Esophagus squamous epithelium (tissue), 5 donors: ENCODE data around the gene AQP12B. TPM values are rescaled to one million over a fixed set of nuclear protein-coding genes. Genes with fewer than 3 reads are reported as not detected.

Source experiments
- DNase-seq: peaks from one replicate; lab custom pipeline; 2025; lab: John Stamatoyannopoulos, UW
- H3K27ac ChIP-seq, 4 donors: fragments of 200-600 bp; sonication (generic); one replicate each; pipeline ENCODE4 v1.5.1; 2016 to 2019; ENCODE audit warnings: mild to moderate bottlenecking in 1 of 4
- H3K27me3 ChIP-seq, 4 donors: fragments of 200-600 bp; sonication (generic); 1 replicate in 3 of 4; 2 replicates in 1 of 4; pipeline versions ENCODE4 v1.5.1 to v1.6.0; 2017 to 2021; ENCODE audit warnings: antibody characterized with exemption in 1 of 4
- H3K36me3 ChIP-seq, 3 donors: fragments of 200-600 bp; sonication (generic); one replicate each; pipeline ENCODE4 v1.5.1; 2016 to 2019
- H3K4me1 ChIP-seq, 3 donors: fragments of 200-600 bp; sonication (generic); one replicate each; pipeline ENCODE4 v1.5.1; 2017 to 2019
- H3K4me3 ChIP-seq, 4 donors: fragments of 200-600 bp; sonication (generic); 1 replicate in 3 of 4; 2 replicates in 1 of 4; pipeline ENCODE4 v1.5.1; 2016 to 2019; ENCODE audit warnings: mild to moderate bottlenecking in 2 of 4, moderate library complexity in 1 of 4
- H3K9me3 ChIP-seq, 3 donors: fragments of 200-600 bp; sonication (generic); one replicate each; pipeline ENCODE4 v1.5.1; 2016 to 2019
- POLR2A ChIP-seq, 4 donors: fragments of 450-650 bp; IDR thresholded peaks; one replicate each; pipeline ENCODE4 v1.6.1; 2017; ENCODE audit warnings: antibody characterized with exemption in 4 of 4, mild to moderate bottlenecking in 4 of 4, moderate library complexity in 3 of 4
- WGBS, 2 donors: methylation state at CpG; one replicate each; pipeline ENCODE4 v1.1.5; 2018; 5-methylcytosine and 5-hydroxymethylcytosine counted together
- intact Hi-C: fragments of 100-400 bp; cut with DNase I; formaldehyde crosslinking; loops from one replicate; pipeline ENCODE4 v1.15.0; 2022
- total RNA-seq, 4 donors: library from RNA; depleted of rRNA; stranded (reverse); fragments of >200 nt; gene quantifications; one replicate each; pipeline ENCODE4 v1.1.0, GENCODE V29; 2016
- TF ChIP-seq, protein P1 (sequence below), 6 experiments: fragments of 450-650 bp in 4 of 6; fragments of 200-600 bp in 2 of 6; sonication (generic) in 2 of 6; IDR thresholded peaks; one replicate each; pipeline ENCODE4 v1.5.1; 2016 to 2019; ENCODE audit warnings: antibody characterized with exemption in 6 of 6, mild to moderate bottlenecking in 4 of 6, moderate library complexity in 4 of 6
- donor health status: DM: yes; HTN: yes; CAD: no.

Gene AQP12B
- total RNA-seq, 4 donors from 2014 or later: not detected

DNA sequence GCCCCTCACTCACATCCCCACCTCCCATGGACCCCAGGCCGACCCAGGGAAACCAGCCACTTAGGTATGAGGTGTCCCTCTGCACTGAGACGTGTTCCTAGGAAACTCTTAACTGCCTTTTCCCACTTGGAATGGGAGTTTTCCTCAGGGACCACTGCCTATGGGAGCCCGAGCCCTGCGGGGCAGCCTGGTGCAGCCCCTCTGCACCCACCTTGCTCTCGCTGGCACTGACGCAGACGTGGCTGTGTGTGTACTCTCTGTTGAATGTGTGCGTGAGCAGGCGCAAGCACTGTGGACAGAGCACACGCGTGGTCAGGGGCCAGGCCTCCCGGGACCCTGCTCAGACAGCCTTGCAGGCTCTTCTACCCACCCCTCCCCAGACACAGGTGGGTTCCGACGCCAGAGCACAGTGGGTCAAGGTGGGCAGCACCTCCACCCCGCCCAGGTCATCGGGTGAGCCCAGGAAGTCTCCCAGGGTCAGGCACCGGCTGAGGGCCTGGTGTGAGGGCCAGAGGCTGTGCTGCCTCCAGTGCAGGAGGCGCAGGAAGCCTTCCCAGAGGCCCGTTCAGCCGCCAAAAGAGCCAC lies 39.0 kb upstream of the AQP12B start:
- 77 to 80% methylated on average over 2 to 9 of the region's 20 CpGs for WGBS, 2 donors
- Histone ChIP-seq H3K4me3 (no peak overlapping the region), H3K9me3 (no peaks in the 10 kb centered on the region), H3K4me1 (no peaks in the 10 kb centered on the region), H3K27me3 (peaks cover 0 to 33% (median 0%) of the 10 kb centered on the region in 4 donors), H3K27ac (no peak overlapping the region), H3K36me3 (no peaks in the 10 kb centered on the region)
- no peak for TF ChIP-seq POLR2A (IDR thresholded peaks at IDR 0.05)
- TF ChIP-seq, protein P1, sequence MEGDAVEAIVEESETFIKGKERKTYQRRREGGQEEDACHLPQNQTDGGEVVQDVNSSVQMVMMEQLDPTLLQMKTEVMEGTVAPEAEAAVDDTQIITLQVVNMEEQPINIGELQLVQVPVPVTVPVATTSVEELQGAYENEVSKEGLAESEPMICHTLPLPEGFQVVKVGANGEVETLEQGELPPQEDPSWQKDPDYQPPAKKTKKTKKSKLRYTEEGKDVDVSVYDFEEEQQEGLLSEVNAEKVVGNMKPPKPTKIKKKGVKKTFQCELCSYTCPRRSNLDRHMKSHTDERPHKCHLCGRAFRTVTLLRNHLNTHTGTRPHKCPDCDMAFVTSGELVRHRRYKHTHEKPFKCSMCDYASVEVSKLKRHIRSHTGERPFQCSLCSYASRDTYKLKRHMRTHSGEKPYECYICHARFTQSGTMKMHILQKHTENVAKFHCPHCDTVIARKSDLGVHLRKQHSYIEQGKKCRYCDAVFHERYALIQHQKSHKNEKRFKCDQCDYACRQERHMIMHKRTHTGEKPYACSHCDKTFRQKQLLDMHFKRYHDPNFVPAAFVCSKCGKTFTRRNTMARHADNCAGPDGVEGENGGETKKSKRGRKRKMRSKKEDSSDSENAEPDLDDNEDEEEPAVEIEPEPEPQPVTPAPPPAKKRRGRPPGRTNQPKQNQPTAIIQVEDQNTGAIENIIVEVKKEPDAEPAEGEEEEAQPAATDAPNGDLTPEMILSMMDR (IDR thresholded peaks at IDR 0.05): no peak
- DNase-seq: no peak
- intact Hi-C loops: no loop called here

DNA sequence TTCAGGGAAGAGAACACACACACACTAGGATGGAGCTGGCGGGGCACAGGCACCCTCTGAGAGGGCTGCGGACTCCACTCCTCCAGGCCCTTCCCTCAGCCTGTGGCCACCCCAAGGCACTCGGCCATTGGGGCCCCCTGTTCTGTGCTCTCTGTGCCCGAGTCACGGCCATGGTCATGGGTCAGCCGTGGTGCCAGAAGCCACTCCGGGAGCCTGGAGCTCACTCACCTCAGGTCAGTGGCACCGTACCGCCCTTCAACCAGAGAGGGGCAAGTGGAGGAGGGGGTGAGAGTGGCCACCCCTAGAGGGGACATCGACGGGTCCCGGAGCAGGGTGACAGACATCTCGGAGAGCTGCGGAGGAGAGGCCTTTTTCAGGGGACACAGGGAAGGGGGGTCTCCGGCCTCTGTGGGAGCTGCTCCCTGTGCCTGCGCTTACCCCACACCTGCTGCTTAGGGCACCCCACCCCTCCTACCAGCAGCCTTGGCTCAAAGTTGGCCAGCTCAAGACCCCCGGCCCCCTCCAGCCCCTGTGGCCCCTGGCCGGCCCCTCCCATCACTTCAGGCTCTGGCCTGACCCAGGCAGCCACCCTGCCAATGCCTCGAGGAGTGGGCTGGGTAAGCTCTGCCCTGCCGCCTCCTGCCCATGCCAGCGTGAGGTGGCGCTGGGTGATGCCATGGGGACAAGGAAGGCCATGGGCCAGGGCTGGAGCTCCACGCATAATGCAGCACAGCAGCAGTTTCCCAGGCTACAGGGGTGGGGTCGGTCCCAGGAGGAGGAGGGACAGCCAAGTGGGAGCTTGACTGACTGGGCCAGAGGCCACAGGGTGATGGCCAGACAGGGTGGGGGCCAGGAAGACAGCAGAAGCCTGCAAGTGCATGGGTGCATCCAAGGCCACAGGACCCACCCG lies 38.3 kb upstream of the AQP12B start:
- H3K4me1 ChIP-seq: no peaks in the 10 kb centered on the region
- H3K36me3 ChIP-seq: no peaks in the 10 kb centered on the region
- DNase-seq: no peak
- H3K27ac ChIP-seq: no peak overlapping the region
- no peak overlapping the region for H3K4me3 ChIP-seq
- no peaks in the 10 kb centered on the region for H3K9me3 ChIP-seq
- WGBS, 2 donors: 73 to 85% methylated on average over 2 to 4 of the region's 25 CpGs
- no peak for TF ChIP-seq POLR2A (IDR thresholded peaks at IDR 0.05)
- TF ChIP-seq, protein P1 (IDR thresholded peaks at IDR 0.05): no peak
- intact Hi-C loops: no loop called here
- peaks cover 0 to 41% (median 0%) of the 10 kb centered on the region in 4 donors for H3K27me3 ChIP-seq

DNA sequence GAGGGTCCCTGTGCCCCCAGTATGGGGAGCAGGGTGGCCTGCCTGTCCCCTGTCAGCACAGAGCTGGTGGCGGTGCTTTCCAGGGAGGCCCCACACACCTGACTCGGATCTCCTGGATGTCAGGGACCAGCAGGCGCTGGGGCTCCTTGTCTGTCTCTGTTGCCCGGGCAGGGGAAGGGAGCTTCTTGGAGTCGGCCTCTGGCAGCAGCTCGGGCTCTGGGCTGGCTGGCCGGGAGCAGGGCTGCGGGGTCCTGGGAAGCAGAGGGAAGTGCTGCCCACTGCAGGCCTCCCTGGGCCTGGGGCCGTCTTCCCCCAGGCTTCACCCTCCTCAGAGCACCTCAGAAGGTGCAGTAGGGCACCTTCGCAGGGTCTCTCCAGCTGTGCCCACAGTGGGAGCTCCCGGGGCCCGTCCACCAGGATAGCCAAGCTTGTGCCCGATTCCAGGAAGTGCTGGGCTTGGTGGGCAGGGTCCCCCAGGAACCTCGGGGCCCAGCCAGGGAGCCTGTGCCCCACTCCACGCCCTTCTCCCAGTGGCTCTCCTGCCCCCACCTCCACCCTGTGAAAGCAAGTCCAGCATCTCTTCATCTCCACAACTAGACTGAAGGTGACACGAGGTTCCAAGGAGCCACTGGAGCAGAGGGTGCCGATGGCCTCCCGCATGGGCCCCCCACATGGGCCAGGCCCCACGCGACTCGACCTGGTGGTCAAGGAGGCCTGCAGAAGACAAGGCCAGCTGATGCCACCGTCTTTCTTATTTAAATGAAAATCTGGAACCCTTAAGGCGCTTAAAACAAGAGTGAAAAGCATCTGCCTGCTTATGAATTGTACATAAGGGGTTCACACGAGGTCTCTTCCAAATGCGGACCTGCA lies 37.2 kb upstream of the AQP12B start:
- Histone ChIP-seq H3K4me1 (no peaks in the 10 kb centered on the region), H3K9me3 (no peaks in the 10 kb centered on the region), H3K4me3 (no peak overlapping the region), H3K36me3 (no peaks in the 10 kb centered on the region), H3K27me3 (peaks cover 0 to 51% (median 0%) of the 10 kb centered on the region in 4 donors), H3K27ac (no peak overlapping the region)
- TF ChIP-seq POLR2A (IDR thresholded peaks at IDR 0.05): no peak
- TF ChIP-seq, protein P1 (IDR thresholded peaks at IDR 0.05): no peak
- DNase-seq: no peak
- intact Hi-C loops: no loop called here
- 64 to 75% methylated on average over 4 to 10 of the region's 25 CpGs for WGBS, 2 donors

DNA sequence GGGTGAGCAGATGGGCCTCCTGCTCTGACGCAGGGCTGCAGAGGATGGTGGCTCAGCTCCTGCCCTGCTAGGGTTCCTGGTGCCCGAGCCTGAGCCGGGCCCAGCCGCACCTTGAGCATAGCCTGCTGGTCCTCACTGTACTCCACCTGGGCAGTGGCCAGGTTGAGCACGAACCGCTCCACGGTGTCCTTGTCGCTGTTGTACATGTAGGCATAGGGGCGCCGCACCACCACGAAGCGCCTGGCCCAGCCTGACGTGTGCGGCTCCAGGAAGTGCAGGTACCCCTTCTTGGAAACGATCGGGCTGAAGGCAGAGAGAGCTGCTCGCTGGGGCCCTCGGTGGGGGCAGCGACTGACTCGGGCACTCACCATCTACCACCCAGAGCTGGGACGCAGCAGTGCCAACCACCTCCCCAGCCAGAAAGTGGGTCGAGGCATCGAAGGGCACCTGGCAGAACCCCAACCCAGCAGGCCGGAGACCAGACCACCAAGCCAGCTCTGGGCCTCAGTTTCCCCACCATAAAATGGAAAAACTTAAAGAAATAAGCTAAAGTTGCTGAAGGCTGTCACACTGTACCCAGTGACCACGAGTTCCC lies 36.3 kb upstream of the AQP12B start:
- Histone ChIP-seq H3K4me3 (no peak overlapping the region), H3K36me3 (no peaks in the 10 kb centered on the region), H3K27ac (no peak overlapping the region), H3K4me1 (no peaks in the 10 kb centered on the region), H3K9me3 (no peaks in the 10 kb centered on the region), H3K27me3 (peaks cover 0 to 54% (median 0%) of the 10 kb centered on the region in 4 donors)
- no peak for DNase-seq
- intact Hi-C loops: no loop called here
- TF ChIP-seq POLR2A (IDR thresholded peaks at IDR 0.05): no peak
- TF ChIP-seq, protein P1 (IDR thresholded peaks at IDR 0.05): no peak
- WGBS, 2 donors: 70 to 86% methylated on average over 2 to 7 of the region's 25 CpGs
